BLaER1 (cell line): ENCODE measurements around the gene PNLDC1.
A peak's percentile ranks its signal among the peaks of the same experiment; 100 is the strongest.
"Not testable (repeated sequence)": the region's sequence is repeated elsewhere in the genome, so short reads cannot be mapped to it uniquely, and the experiment has no call there.

Experiments used
- H3K27ac ChIP-seq: shearing (Covaris generic); formaldehyde crosslinking; 2 replicates; pipeline ENCODE4 v1.8.1; 2022
- H3K27me3 ChIP-seq: shearing (Covaris generic); formaldehyde crosslinking; 2 replicates; pipeline ENCODE4 v1.8.1; 2022
- H3K36me3 ChIP-seq: shearing (Covaris generic); formaldehyde crosslinking; 2 replicates; pipeline ENCODE4 v1.8.1; 2022
- H3K4me1 ChIP-seq: shearing (Covaris generic); formaldehyde crosslinking; 2 replicates; pipeline ENCODE4 v1.8.1; 2022
- H3K4me2 ChIP-seq: shearing (Covaris generic); formaldehyde crosslinking; 2 replicates; pipeline ENCODE4 v1.8.1; 2022
- H3K4me3 ChIP-seq: shearing (Covaris generic); formaldehyde crosslinking; 2 replicates; pipeline ENCODE4 v1.8.1; 2022
- H3K9ac ChIP-seq: shearing (Covaris generic); formaldehyde crosslinking; 2 replicates; pipeline ENCODE4 v1.8.1; 2022
- H3K9me3 ChIP-seq: shearing (Covaris generic); formaldehyde crosslinking; 2 replicates; pipeline ENCODE4 v1.8.1; 2022
- H4K20me1 ChIP-seq: shearing (Covaris generic); formaldehyde crosslinking; 2 replicates; pipeline ENCODE4 v1.8.1; 2022
- Cebpa-rat ChIP-seq: shearing (Covaris generic); IDR thresholded peaks from 2 replicates; pipeline ENCODE4 v1.8.1; 2022

PNLDC1 gene

GRCh38 chr6:159844737-159845645 lies 44.9 kb downstream of the PNLDC1 start:
- Histone ChIP-seq H4K20me1 (no peaks in the 10 kb centered on the region), H3K27me3 (no peaks in the 10 kb centered on the region), H3K27ac (no peak overlapping the region), H3K4me2 (no peak overlapping the region), H3K36me3 (0 out of 2 replicates have a peak, but pooled peaks cover 6% of the 10 kb centered on the region), H3K9me3 (peaks cover 30% of the 10 kb centered on the region), H3K9ac (no peak overlapping the region), H3K4me1 (peaks cover 10% of the 10 kb centered on the region), H3K4me3 (no peak overlapping the region)
- TF ChIP-seq Cebpa-rat: no peak

GRCh38 chr6:159848552-159848951 lies 48.5 kb downstream of the PNLDC1 start:
- not testable (repeated sequence) for H3K9ac ChIP-seq, H4K20me1 ChIP-seq, H3K36me3 ChIP-seq, H3K4me3 ChIP-seq, H3K27ac ChIP-seq, H3K27me3 ChIP-seq, H3K4me2 ChIP-seq
- peaks cover 16% of the 10 kb centered on the region for H3K4me1 ChIP-seq
- H3K9me3 ChIP-seq: peaks cover 30% of the 10 kb centered on the region

- H3K27ac ChIP-seq, H3K4me1 ChIP-seq, H3K36me3 ChIP-seq, H3K27me3 ChIP-seq, H3K4me3 ChIP-seq, H3K4me2 ChIP-seq, H4K20me1 ChIP-seq, H3K9ac ChIP-seq: not testable (repeated sequence)
- H3K9me3 ChIP-seq: peaks cover 30% of the 10 kb centered on the region
Observed at GRCh38 chr6:159849851-159850250, 49.8 kb downstream of the PNLDC1 start.

GRCh38 chr6:159852877-159853276 lies 52.8 kb downstream of the PNLDC1 start:
- no peaks in the 10 kb centered on the region for H3K27me3 ChIP-seq
- peaks cover 28% of the 10 kb centered on the region for H3K9me3 ChIP-seq
- H3K36me3 ChIP-seq: 0 out of 2 replicates have a peak, but pooled peaks cover 6% of the 10 kb centered on the region
- H4K20me1 ChIP-seq: no peaks in the 10 kb centered on the region
- no peak overlapping the region for H3K9ac ChIP-seq
- peak overlapping the region; percentile 12; the same call in 1 of the 2 replicates for H3K4me2 ChIP-seq
- no peak for TF ChIP-seq Cebpa-rat
- H3K4me1 ChIP-seq: peaks cover 6% of the 10 kb centered on the region; the same call in 1 of the 2 replicates
- no peak overlapping the region for H3K27ac ChIP-seq
- H3K4me3 ChIP-seq: no peak overlapping the region

GRCh38 chr6:159853754-159854153 lies 53.7 kb downstream of the PNLDC1 start:
- Histone ChIP-seq H3K27me3 (no peaks in the 10 kb centered on the region), H3K9ac (no peak overlapping the region), H3K4me1 (peaks cover 6% of the 10 kb centered on the region; the same call in 1 of the 2 replicates), H3K4me3 (no peak overlapping the region), H4K20me1 (no peaks in the 10 kb centered on the region), H3K4me2 (no peak overlapping the region), H3K36me3 (0 out of 2 replicates have a peak, but pooled peaks cover 3% of the 10 kb centered on the region), H3K9me3 (peaks cover 19% of the 10 kb centered on the region), H3K27ac (no peak overlapping the region)
- TF ChIP-seq Cebpa-rat: no peak

DNA sequence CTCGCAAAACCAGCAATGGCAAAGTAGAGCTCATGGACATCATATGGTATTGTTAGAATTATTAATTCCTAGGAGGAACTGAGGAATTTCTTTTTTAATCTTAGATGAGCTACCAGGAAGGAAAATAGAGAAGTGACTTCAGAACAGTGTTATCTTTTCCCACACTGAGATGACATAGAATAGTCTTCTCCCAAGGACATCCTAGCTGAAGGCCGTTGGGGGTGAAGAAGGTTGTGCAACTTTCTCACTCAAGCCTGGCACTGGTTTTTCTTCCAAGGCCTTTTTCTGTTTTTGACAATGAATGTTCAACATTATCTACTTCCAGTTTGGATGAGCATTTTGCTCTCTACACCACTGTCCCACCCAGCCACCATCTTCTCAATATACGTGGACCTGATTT lies 54.9 kb downstream of the PNLDC1 start:
- Histone ChIP-seq H3K4me2 (no peak overlapping the region), H3K9ac (no peak overlapping the region), H3K27me3 (no peaks in the 10 kb centered on the region), H3K4me1 (peaks cover 6% of the 10 kb centered on the region; the same call in 1 of the 2 replicates), H3K9me3 (peaks cover 7% of the 10 kb centered on the region), H3K27ac (no peak overlapping the region), H3K36me3 (no peaks in the 10 kb centered on the region), H3K4me3 (no peak overlapping the region), H4K20me1 (no peaks in the 10 kb centered on the region)
- no peak for TF ChIP-seq Cebpa-rat

- Histone ChIP-seq H3K4me3 (no peak overlapping the region), H3K4me1 (peaks cover 19% of the 10 kb centered on the region), H4K20me1 (no peaks in the 10 kb centered on the region; the same call in 1 of the 2 replicates), H3K9me3 (peaks cover 6% of the 10 kb centered on the region; the same call in 1 of the 2 replicates), H3K9ac (no peak overlapping the region), H3K27ac (no peak overlapping the region), H3K4me2 (no peak overlapping the region), H3K36me3 (no peaks in the 10 kb centered on the region), H3K27me3 (no peaks in the 10 kb centered on the region)
- no peak for TF ChIP-seq Cebpa-rat
Observed at GRCh38 chr6:159858259-159858658, 58.2 kb downstream of the PNLDC1 start.

- Histone ChIP-seq H3K4me2 (no peak overlapping the region), H3K36me3 (no peaks in the 10 kb centered on the region), H3K4me3 (no peak overlapping the region), H3K27ac (no peak overlapping the region), H3K27me3 (no peaks in the 10 kb centered on the region), H3K4me1 (peaks cover 19% of the 10 kb centered on the region), H4K20me1 (no peaks in the 10 kb centered on the region; the same call in 1 of the 2 replicates), H3K9me3 (peaks cover 6% of the 10 kb centered on the region; the same call in 1 of the 2 replicates), H3K9ac (no peak overlapping the region)
- TF ChIP-seq Cebpa-rat: no peak
Observed at GRCh38 chr6:159860482-159860881, 60.4 kb downstream of the PNLDC1 start.

GRCh38 chr6:159862103-159862502 lies 62.0 kb downstream of the PNLDC1 start:
- H3K9ac ChIP-seq: peak overlapping the region; percentile 7; the same call in 1 of the 2 replicates
- no peak overlapping the region for H3K27ac ChIP-seq
- H4K20me1 ChIP-seq: no peaks in the 10 kb centered on the region; the same call in 1 of the 2 replicates
- H3K4me2 ChIP-seq: peak overlapping the region; percentile 67
- peaks cover 4% of the 10 kb centered on the region; the same call in 1 of the 2 replicates for H3K9me3 ChIP-seq
- TF ChIP-seq Cebpa-rat: no peak
- H3K27me3 ChIP-seq: no peaks in the 10 kb centered on the region
- no peaks in the 10 kb centered on the region for H3K36me3 ChIP-seq
- no peak overlapping the region for H3K4me3 ChIP-seq
- peaks cover 19% of the 10 kb centered on the region for H3K4me1 ChIP-seq

- not testable (repeated sequence) for H3K36me3 ChIP-seq, H3K4me2 ChIP-seq, H3K9ac ChIP-seq, H3K9me3 ChIP-seq, H3K27ac ChIP-seq, H4K20me1 ChIP-seq, H3K27me3 ChIP-seq, H3K4me3 ChIP-seq
- peaks cover 19% of the 10 kb centered on the region for H3K4me1 ChIP-seq
Observed at GRCh38 chr6:159863341-159863740, 63.3 kb downstream of the PNLDC1 start.
